ENCODE results near the gene SELENOP.

Gene SELENOP

GRCh38 chr5:42811591-42812446 lies at the start of gene SELENOP:
SELENOP (minus strand) TSS chr5:42811892; CDS start chr5:42808353, 3,539 bp downstream.
- TF ChIP-seq CTCF (IDR thresholded peaks at IDR 0.05; ENCODE audit: low read depth, low read length), result no peak
- peak; percentile 14 for DNase-seq (ENCODE audit: extremely low read depth, low read depth)

GRCh38 chr5:42858687-42859086 lies 47.0 kb upstream of the SELENOP start:
- no peak for TF ChIP-seq CTCF (IDR thresholded peaks at IDR 0.05; ENCODE audit: low read depth, low read length)

GRCh38 chr5:42858031-42858643 lies 46.4 kb upstream of the SELENOP start:
- TF ChIP-seq CTCF (IDR thresholded peaks at IDR 0.05; ENCODE audit: low read depth, low read length), result no peak
- no peak for DNase-seq (ENCODE audit: extremely low read depth, low read depth)

More at GRCh38 chr5:42858687-42859086, 47.0 kb upstream of the SELENOP start:
- no peak for DNase-seq (ENCODE audit: extremely low read depth, low read depth)

GRCh38 chr5:42855811-42856210 lies 44.1 kb upstream of the SELENOP start:
- DNase-seq (ENCODE audit: extremely low read depth, low read depth), result no peak
- TF ChIP-seq CTCF (IDR thresholded peaks at IDR 0.05; ENCODE audit: low read depth, low read length), result no peak

- DNase-seq (ENCODE audit: extremely low read depth, low read depth), result no peak
- no peak for TF ChIP-seq CTCF (IDR thresholded peaks at IDR 0.05; ENCODE audit: low read depth, low read length)
Measured at GRCh38 chr5:42855386-42855785, 43.7 kb upstream of the SELENOP start.

- no peak for TF ChIP-seq CTCF (IDR thresholded peaks at IDR 0.05; ENCODE audit: low read depth, low read length)
- no peak for DNase-seq (ENCODE audit: extremely low read depth, low read depth)
Measured at GRCh38 chr5:42854795-42855194, 43.1 kb upstream of the SELENOP start.

GRCh38 chr5:42852826-42853225 lies 41.1 kb upstream of the SELENOP start:
- no peak for TF ChIP-seq CTCF (IDR thresholded peaks at IDR 0.05; ENCODE audit: low read depth, low read length)
- DNase-seq (ENCODE audit: extremely low read depth, low read depth), result no peak
